ENCODE measurements around the gene GARNL3. TPM values are rescaled to one million over a fixed set of nuclear protein-coding genes. Genes with fewer than 3 reads are reported as not detected.

The GARNL3 gene
- total RNA-seq, 1 experiment from 2014 or later, result 6.1 TPM

- TF ChIP-seq CTCF (IDR thresholded peaks at IDR 0.05; ENCODE audit: unreplicated experiment), result peak; percentile 15
- DNase-seq (ENCODE audit: unreplicated experiment), result peak; percentile 100
- peaks cover 4% of the 10 kb centered on the region for H3K4me1 Mint-ChIP-seq (ENCODE audit: insufficient read depth, unreplicated experiment)
- peaks cover 10% of the 10 kb centered on the region for H3K36me3 Mint-ChIP-seq (ENCODE audit: insufficient read depth, unreplicated experiment)
- H3K4me3 Mint-ChIP-seq (ENCODE audit: unreplicated experiment), result peak within 1 kb of the TSS; percentile 74
- POLR2A ChIA-PET, result interaction anchor here (0.6 to 2.8 kb wide), 21 partner anchors 8 to 1118 kb away, joined by 3 to 35 read pairs (median 4); partner anchors contain the start of genes LRSAM1, RPL12 and ZNF79
- CTCF ChIA-PET, result interaction anchor here (0.5 to 1.6 kb wide), 15 partner anchors 9 to 473 kb away, joined by 3 to 10 read pairs (median 3); no protein-coding TSS in a partner anchor
- intact Hi-C loops (cut with micrococcal nuclease), result loop anchor here (1.0 to 2.0 kb wide), 4 partner anchors 36 to 456 kb away; no protein-coding TSS in a partner anchor
- H3K9me3 Mint-ChIP-seq (ENCODE audit: unreplicated experiment), result no peaks in the 10 kb centered on the region
- no TSS peak for BruUV-seq (replicated peaks)
- H3K27ac Mint-ChIP-seq (ENCODE audit: low read depth, unreplicated experiment), result no peak within 1 kb of the TSS
- H3K27me3 Mint-ChIP-seq (ENCODE audit: insufficient read depth, unreplicated experiment), result no peaks in the 10 kb centered on the region
Observed at GRCh38 chr9:127396808-127397645, 132.5 kb downstream of the GARNL3 start, which contains the start of gene SLC2A8. Gene SLC2A8 (plus strand): TSS chr9:127397169. CDS start chr9:127397231, 62 bp downstream.

- Mint-ChIP-seq H3K27me3 (ENCODE audit: insufficient read depth, unreplicated experiment) (no peaks in the 10 kb centered on the region), H3K36me3 (ENCODE audit: insufficient read depth, unreplicated experiment) (peaks cover 10% of the 10 kb centered on the region), H3K4me3 (ENCODE audit: unreplicated experiment) (peak overlapping the region; percentile 74), H3K27ac (ENCODE audit: low read depth, unreplicated experiment) (no peak overlapping the region), H3K4me1 (ENCODE audit: insufficient read depth, unreplicated experiment) (peaks cover 4% of the 10 kb centered on the region), H3K9me3 (ENCODE audit: unreplicated experiment) (no peaks in the 10 kb centered on the region)
- no TSS peak for BruUV-seq (replicated peaks)
- peak; percentile 22 for DNase-seq (ENCODE audit: unreplicated experiment)
- intact Hi-C loops (cut with micrococcal nuclease), result loop anchor here (1.0 to 2.0 kb wide), 5 partner anchors 36 to 457 kb away; no protein-coding TSS in a partner anchor
- TF ChIP-seq CTCF (IDR thresholded peaks at IDR 0.05; ENCODE audit: unreplicated experiment), result peak; percentile 40
- ChIA-PET CTCF (interaction anchor here (0.6 to 1.6 kb wide), 7 partner anchors 10 to 473 kb away, joined by 3 to 10 read pairs (median 3); no protein-coding TSS in a partner anchor), POLR2A (interaction anchor here (0.7 to 2.8 kb wide), 10 partner anchors 9 to 183 kb away, joined by 3 to 35 read pairs (median 7); partner anchors contain the start of gene ZNF79)
Observed at GRCh38 chr9:127397646-127398274, 133.2 kb downstream of the GARNL3 start.

GRCh38 chr9:127398275-127398647, 133.7 kb downstream of the GARNL3 start:
- intact Hi-C loops (cut with micrococcal nuclease), result loop anchor here (1.0 kb wide), 1 partner anchor 114 kb away; no protein-coding TSS in a partner anchor
- BruUV-seq (replicated peaks), result no TSS peak
- Mint-ChIP-seq H3K4me3 (ENCODE audit: unreplicated experiment) (peak overlapping the region; percentile 74), H3K27ac (ENCODE audit: low read depth, unreplicated experiment) (no peak overlapping the region), H3K4me1 (ENCODE audit: insufficient read depth, unreplicated experiment) (peaks cover 4% of the 10 kb centered on the region), H3K9me3 (ENCODE audit: unreplicated experiment) (no peaks in the 10 kb centered on the region), H3K27me3 (ENCODE audit: insufficient read depth, unreplicated experiment) (no peaks in the 10 kb centered on the region), H3K36me3 (ENCODE audit: insufficient read depth, unreplicated experiment) (peaks cover 10% of the 10 kb centered on the region)
- no peak for DNase-seq (ENCODE audit: unreplicated experiment)
- no peak for TF ChIP-seq CTCF (IDR thresholded peaks at IDR 0.05; ENCODE audit: unreplicated experiment)
- ChIA-PET CTCF (interaction anchor here (0.7 to 1.0 kb wide), 5 partner anchors 9 to 192 kb away, joined by 3 to 7 read pairs (median 3); no protein-coding TSS in a partner anchor), POLR2A (interaction anchor here (0.7 to 2.8 kb wide), 3 partner anchors 9 to 89 kb away, joined by 3 to 16 read pairs (median 9); no protein-coding TSS in a partner anchor)

All from MCF 10A (cell line).